ENCODE results near the gene SBF2.

Gene SBF2

DNA sequence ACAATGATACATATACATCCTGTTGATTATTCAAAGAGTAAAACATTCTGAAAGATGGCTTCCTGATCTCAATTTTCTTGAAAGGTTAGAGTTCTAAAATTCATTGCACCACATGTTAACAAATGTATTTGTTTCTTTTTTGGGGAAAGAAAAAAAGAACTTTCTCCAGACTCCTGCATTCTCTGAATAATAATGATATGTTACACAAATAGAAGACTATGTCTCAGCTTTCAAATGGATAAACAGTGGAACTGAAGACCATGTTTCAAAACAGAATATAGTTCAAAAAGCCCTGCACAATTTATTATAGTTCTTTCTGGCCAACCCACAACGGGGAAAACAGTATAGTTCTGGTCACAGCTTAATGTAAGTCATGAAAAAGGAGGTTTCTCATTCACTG, 277.0 kb downstream of the SBF2 start:
- no peak for DNase-seq (ENCODE audit: low read depth)
- TF ChIP-seq, protein P1, sequence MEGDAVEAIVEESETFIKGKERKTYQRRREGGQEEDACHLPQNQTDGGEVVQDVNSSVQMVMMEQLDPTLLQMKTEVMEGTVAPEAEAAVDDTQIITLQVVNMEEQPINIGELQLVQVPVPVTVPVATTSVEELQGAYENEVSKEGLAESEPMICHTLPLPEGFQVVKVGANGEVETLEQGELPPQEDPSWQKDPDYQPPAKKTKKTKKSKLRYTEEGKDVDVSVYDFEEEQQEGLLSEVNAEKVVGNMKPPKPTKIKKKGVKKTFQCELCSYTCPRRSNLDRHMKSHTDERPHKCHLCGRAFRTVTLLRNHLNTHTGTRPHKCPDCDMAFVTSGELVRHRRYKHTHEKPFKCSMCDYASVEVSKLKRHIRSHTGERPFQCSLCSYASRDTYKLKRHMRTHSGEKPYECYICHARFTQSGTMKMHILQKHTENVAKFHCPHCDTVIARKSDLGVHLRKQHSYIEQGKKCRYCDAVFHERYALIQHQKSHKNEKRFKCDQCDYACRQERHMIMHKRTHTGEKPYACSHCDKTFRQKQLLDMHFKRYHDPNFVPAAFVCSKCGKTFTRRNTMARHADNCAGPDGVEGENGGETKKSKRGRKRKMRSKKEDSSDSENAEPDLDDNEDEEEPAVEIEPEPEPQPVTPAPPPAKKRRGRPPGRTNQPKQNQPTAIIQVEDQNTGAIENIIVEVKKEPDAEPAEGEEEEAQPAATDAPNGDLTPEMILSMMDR (IDR thresholded peaks at IDR 0.05; ENCODE audit: control insufficient read depth, insufficient read depth, low read depth, low read length, missing control alignments), result no peak
- no peak overlapping the region for H3K4me3 ChIP-seq (ENCODE audit: control insufficient read depth, low read depth, low read length)

DNA sequence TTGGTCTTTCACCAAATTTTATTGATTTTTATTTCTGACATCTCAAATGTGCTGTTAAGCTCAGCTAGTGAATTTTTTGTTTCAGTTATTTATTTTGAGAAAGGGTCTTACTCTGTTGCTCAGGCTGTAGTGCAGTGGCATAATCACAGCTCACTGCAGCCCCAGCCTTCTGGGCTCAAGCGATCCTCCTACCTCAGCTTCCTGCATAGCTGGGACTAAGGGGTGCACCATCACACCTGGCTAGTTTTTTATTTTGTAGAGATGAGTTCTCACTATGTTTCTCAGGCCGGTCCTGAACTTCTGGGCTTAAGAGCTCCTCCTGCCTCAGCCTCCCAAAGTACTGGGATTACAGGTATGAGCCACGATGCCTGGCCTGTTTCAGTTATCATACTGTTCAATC, 282.0 kb downstream of the SBF2 start:
- TF ChIP-seq, protein P1 (IDR thresholded peaks at IDR 0.05; ENCODE audit: control insufficient read depth, insufficient read depth, low read depth, low read length, missing control alignments), result no peak
- DNase-seq (ENCODE audit: low read depth), result no peak
- H3K4me3 ChIP-seq (ENCODE audit: control insufficient read depth, low read depth, low read length), result no peak overlapping the region

DNA sequence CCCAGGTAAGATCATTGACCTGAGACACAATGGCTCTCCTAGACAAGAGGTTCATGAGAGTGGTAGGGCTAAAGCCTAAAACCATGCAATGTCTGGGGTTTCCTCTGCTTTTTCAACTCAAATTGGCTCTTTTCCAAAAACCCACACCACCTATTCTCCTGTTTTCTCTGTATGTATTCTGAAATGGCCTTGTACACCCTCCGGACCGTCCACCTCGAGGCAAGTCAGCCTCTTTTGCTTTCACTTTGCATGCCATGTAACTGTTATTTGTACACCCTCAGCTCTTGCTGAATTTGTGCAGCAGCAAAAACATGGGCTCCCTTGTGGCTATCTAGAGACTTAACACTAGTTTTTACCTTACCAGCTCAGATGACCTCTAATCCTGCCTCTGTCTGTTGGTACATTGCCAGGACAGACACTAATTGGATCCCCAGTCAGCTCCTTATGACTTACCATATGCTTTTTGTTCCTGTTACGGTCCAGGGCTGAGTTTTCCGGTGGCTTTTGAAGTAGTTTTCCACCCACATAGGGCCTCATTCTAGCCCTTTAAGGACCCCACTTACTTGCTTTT, 288.0 kb downstream of the SBF2 start:
- TF ChIP-seq, protein P1 (IDR thresholded peaks at IDR 0.05; ENCODE audit: control insufficient read depth, insufficient read depth, low read depth, low read length, missing control alignments), result no peak
- no peak overlapping the region for H3K4me3 ChIP-seq (ENCODE audit: control insufficient read depth, low read depth, low read length)
- no peak for DNase-seq (ENCODE audit: low read depth)

DNA sequence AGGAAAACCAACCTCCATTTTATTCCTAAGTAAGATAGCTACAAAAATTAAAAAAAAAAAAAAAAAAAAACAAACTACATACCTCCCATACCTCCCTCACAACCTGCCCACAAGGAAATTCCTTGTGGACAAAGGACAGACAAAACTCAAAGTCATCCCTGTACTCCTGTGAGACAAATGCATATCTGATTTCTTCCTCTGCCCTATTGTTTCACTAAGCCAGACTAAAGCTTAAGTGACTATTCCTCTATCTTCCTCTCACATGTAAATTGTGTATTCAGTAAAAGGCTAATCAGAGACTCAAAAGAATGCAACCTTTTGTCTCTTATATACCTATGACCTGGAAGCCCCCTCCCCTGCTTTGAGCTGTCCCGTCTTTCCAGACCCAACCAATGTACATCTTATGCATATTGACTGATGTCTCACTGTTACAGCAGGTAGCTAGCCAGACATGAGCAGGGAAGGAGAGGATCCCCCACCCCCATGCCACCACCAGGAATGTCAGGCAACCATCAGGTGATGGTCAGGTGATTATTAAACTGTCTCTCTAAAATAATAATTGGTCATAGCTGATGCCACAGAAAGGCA, 289.4 kb downstream of the SBF2 start:
- TF ChIP-seq, protein P1 (IDR thresholded peaks at IDR 0.05; ENCODE audit: control insufficient read depth, insufficient read depth, low read depth, low read length, missing control alignments), result no peak
- no peak for DNase-seq (ENCODE audit: low read depth)
- no peak overlapping the region for H3K4me3 ChIP-seq (ENCODE audit: control insufficient read depth, low read depth, low read length)

DNA sequence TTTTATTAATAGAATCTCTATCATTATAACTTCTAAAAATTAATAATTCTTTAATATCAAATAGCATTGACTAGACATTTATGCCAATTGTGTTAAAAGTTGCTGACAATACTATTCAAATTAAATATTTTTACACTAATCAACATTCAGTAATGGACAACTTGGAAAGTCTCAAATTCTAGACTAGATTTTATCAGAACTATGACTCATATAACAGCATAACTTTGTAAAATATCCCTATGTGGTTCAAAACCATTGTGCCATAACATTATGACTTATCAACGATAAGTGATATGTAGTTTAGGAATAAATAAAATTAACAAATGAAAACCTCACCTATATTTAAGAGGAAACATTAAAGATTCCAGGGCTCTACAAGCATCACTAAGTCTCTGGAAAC, 291.8 kb downstream of the SBF2 start:
- no peak for DNase-seq (ENCODE audit: low read depth)
- TF ChIP-seq, protein P1 (IDR thresholded peaks at IDR 0.05; ENCODE audit: control insufficient read depth, insufficient read depth, low read depth, low read length, missing control alignments), result no peak
- no peak overlapping the region for H3K4me3 ChIP-seq (ENCODE audit: control insufficient read depth, low read depth, low read length)

DNA sequence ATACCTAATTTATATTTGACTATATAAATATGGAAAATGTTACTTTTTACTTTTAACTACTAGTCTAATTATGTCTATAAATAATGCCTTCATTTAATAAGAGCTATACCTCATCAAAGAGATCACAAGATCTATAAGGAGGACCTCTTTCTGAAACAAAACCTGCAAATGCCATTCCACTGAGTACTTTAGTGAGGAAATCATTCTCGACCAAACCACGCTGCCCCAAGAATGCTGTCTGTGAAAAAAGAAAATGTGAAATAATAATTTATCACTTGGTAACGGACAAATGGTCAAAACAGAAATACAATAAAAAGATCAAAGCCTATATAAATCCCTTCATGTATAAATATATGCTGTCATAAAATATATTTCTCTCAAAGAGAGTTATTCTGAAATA, 301.7 kb downstream of the SBF2 start:
- TF ChIP-seq, protein P1 (IDR thresholded peaks at IDR 0.05; ENCODE audit: control insufficient read depth, insufficient read depth, low read depth, low read length, missing control alignments), result no peak
- no peak overlapping the region for H3K4me3 ChIP-seq (ENCODE audit: control insufficient read depth, low read depth, low read length)
- DNase-seq (ENCODE audit: low read depth), result no peak

All from AG09309 (cell line).